SK-N-SH treated with all-trans-retinoic acid at 6 μM for 48 hours (cell line): ENCODE data around the gene PRKAR1B.

Source experiments
- ATAC-seq: fragments of 200-7000 bp; cut with Tn5 transposase; 3 replicates; pipeline ENCODE4 v1.9.1; 2020; ENCODE audit warnings: mild to moderate bottlenecking, moderate library complexity
- BACH2 ChIP-seq: fragments of 250-450 bp; sonication (Bioruptor Pico); IDR thresholded peaks from 2 replicates; pipeline ENCODE4 v1.9.0; 2021; ENCODE audit warnings: mild to moderate bottlenecking, borderline replicate concordance
- CREB5 ChIP-seq: fragments of 250-450 bp; sonication (Bioruptor Pico); IDR thresholded peaks from 2 replicates; pipeline ENCODE4 v1.5.1; 2020; ENCODE audit warnings: low read depth, mild to moderate bottlenecking, moderate library complexity
- ESRRG ChIP-seq: fragments of 250-450 bp; sonication (Bioruptor Pico); IDR thresholded peaks from 2 replicates; pipeline ENCODE4 v1.6.1; 2021; ENCODE audit warnings: mild to moderate bottlenecking
- GLIS3 ChIP-seq: fragments of 250-450 bp; sonication (Bioruptor Pico); IDR thresholded peaks from 2 replicates; pipeline ENCODE4 v1.5.0; 2020; ENCODE audit warnings: mild to moderate bottlenecking, moderate library complexity
- ISL1 ChIP-seq: fragments of 250-450 bp; sonication (Bioruptor Pico); IDR thresholded peaks from 2 replicates; pipeline ENCODE4 v2.1.2; 2022; ENCODE audit warnings: mild to moderate bottlenecking, moderate library complexity
- OSR1 ChIP-seq: fragments of 250-450 bp; sonication (Bioruptor Pico); IDR thresholded peaks from 2 replicates; pipeline ENCODE4 v1.8.0; 2022; ENCODE audit warnings: moderate library complexity, mild to moderate bottlenecking, inconsistent platforms
- TOX ChIP-seq: fragments of 250-450 bp; sonication (Bioruptor Pico); IDR thresholded peaks from 2 replicates; pipeline ENCODE4 v1.8.0; 2021; ENCODE audit warnings: mild to moderate bottlenecking, moderate library complexity, borderline replicate concordance
- ZFP3 ChIP-seq: fragments of 250-450 bp; sonication (Bioruptor Pico); IDR thresholded peaks from 2 replicates; pipeline ENCODE4 v1.5.0; 2020; ENCODE audit warnings: mild to moderate bottlenecking, moderate library complexity
- ZFP30 ChIP-seq: fragments of 450-650 bp; formaldehyde crosslinking; IDR thresholded peaks from 2 replicates; pipeline ENCODE4 v1.5.0; 2022; ENCODE audit warnings: mild to moderate bottlenecking, moderate library complexity
- ZNF565 ChIP-seq: fragments of 450-650 bp; formaldehyde crosslinking; conservative IDR thresholded peaks from 2 replicates; pipeline ENCODE4 v1.5.0; 2020; ENCODE audit warnings: low read depth, mild to moderate bottlenecking, moderate library complexity
- ZNF70 ChIP-seq: fragments of 450-650 bp; formaldehyde crosslinking; IDR thresholded peaks from 2 replicates; pipeline ENCODE4 v1.5.0; 2020; ENCODE audit warnings: mild to moderate bottlenecking, moderate library complexity
- ZNF8 ChIP-seq: fragments of 450-650 bp; formaldehyde crosslinking; IDR thresholded peaks from 2 replicates; pipeline ENCODE4 v1.5.0; 2020; ENCODE audit warnings: mild to moderate bottlenecking, moderate library complexity
- TF ChIP-seq, protein P1 (sequence below): fragments of 250-450 bp; sonication (Bioruptor Pico); IDR thresholded peaks from 2 replicates; pipeline ENCODE4 v1.5.1; 2021; ENCODE audit warnings: mild to moderate bottlenecking, moderate library complexity
- TF ChIP-seq, protein P2 (sequence below): fragments of 250-450 bp; sonication (Bioruptor Pico); IDR thresholded peaks from 2 replicates; pipeline ENCODE4 v1.8.0; 2021; ENCODE audit warnings: low read depth, mild to moderate bottlenecking, moderate library complexity, borderline replicate concordance
- TF ChIP-seq, protein P3 (sequence below): fragments of 250-450 bp; sonication (Bioruptor Pico); IDR thresholded peaks from 2 replicates; pipeline ENCODE4 v1.5.0; 2020; ENCODE audit warnings: mild to moderate bottlenecking, moderate library complexity

The PRKAR1B gene

GRCh38 chr7:644381-645305 is 82.4 kb downstream of the PRKAR1B start:
- TF ChIP-seq ZFP30 (CRISPR knock-in tag), result no peak
- TF ChIP-seq, protein P1, sequence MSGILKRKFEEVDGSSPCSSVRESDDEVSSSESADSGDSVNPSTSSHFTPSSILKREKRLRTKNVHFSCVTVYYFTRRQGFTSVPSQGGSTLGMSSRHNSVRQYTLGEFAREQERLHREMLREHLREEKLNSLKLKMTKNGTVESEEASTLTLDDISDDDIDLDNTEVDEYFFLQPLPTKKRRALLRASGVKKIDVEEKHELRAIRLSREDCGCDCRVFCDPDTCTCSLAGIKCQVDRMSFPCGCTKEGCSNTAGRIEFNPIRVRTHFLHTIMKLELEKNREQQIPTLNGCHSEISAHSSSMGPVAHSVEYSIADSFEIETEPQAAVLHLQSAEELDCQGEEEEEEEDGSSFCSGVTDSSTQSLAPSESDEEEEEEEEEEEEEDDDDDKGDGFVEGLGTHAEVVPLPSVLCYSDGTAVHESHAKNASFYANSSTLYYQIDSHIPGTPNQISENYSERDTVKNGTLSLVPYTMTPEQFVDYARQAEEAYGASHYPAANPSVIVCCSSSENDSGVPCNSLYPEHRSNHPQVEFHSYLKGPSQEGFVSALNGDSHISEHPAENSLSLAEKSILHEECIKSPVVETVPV, result no peak
- TF ChIP-seq ZNF8 (CRISPR knock-in tag), result no peak
- no peak for TF ChIP-seq OSR1
- no peak for TF ChIP-seq ISL1 (CRISPR knock-in tag)
- TF ChIP-seq, protein P2, sequence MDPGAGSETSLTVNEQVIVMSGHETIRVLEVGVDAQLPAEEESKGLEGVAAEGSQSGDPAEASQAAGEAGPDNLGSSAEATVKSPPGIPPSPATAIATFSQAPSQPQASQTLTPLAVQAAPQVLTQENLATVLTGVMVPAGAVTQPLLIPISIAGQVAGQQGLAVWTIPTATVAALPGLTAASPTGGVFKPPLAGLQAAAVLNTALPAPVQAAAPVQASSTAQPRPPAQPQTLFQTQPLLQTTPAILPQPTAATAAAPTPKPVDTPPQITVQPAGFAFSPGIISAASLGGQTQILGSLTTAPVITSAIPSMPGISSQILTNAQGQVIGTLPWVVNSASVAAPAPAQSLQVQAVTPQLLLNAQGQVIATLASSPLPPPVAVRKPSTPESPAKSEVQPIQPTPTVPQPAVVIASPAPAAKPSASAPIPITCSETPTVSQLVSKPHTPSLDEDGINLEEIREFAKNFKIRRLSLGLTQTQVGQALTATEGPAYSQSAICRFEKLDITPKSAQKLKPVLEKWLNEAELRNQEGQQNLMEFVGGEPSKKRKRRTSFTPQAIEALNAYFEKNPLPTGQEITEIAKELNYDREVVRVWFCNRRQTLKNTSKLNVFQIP, result no peak
- TF ChIP-seq ZNF70 (CRISPR knock-in tag), result no peak
- ATAC-seq, result no peak

GRCh38 chr7:641966-642365 is 85.1 kb downstream of the PRKAR1B start:
- TF ChIP-seq ZNF70 (CRISPR knock-in tag), result no peak
- TF ChIP-seq GLIS3, result no peak
- no peak for TF ChIP-seq ZNF565 (CRISPR knock-in tag)
- no peak for TF ChIP-seq BACH2 (CRISPR knock-in tag)
- no peak for TF ChIP-seq ISL1 (CRISPR knock-in tag)
- no peak for TF ChIP-seq CREB5 (CRISPR knock-in tag)
- TF ChIP-seq ESRRG, result no peak
- ATAC-seq, result no peak

- ATAC-seq, result no peak
- TF ChIP-seq ESRRG (no peak), ZFP3 (CRISPR knock-in tag) (no peak), OSR1 (no peak), TOX (CRISPR knock-in tag) (no peak), CREB5 (CRISPR knock-in tag) (no peak)
- TF ChIP-seq, protein P1, result no peak
- TF ChIP-seq, protein P3, sequence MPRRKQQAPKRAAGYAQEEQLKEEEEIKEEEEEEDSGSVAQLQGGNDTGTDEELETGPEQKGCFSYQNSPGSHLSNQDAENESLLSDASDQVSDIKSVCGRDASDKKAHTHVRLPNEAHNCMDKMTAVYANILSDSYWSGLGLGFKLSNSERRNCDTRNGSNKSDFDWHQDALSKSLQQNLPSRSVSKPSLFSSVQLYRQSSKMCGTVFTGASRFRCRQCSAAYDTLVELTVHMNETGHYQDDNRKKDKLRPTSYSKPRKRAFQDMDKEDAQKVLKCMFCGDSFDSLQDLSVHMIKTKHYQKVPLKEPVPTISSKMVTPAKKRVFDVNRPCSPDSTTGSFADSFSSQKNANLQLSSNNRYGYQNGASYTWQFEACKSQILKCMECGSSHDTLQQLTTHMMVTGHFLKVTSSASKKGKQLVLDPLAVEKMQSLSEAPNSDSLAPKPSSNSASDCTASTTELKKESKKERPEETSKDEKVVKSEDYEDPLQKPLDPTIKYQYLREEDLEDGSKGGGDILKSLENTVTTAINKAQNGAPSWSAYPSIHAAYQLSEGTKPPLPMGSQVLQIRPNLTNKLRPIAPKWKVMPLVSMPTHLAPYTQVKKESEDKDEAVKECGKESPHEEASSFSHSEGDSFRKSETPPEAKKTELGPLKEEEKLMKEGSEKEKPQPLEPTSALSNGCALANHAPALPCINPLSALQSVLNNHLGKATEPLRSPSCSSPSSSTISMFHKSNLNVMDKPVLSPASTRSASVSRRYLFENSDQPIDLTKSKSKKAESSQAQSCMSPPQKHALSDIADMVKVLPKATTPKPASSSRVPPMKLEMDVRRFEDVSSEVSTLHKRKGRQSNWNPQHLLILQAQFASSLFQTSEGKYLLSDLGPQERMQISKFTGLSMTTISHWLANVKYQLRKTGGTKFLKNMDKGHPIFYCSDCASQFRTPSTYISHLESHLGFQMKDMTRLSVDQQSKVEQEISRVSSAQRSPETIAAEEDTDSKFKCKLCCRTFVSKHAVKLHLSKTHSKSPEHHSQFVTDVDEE (CRISPR knock-in tag), result no peak
- TF ChIP-seq, protein P2, result no peak
Measured at GRCh38 chr7:641269-641671, 85.8 kb downstream of the PRKAR1B start.
